ENCODE data around the gene KERA.

KERA gene

DNA sequence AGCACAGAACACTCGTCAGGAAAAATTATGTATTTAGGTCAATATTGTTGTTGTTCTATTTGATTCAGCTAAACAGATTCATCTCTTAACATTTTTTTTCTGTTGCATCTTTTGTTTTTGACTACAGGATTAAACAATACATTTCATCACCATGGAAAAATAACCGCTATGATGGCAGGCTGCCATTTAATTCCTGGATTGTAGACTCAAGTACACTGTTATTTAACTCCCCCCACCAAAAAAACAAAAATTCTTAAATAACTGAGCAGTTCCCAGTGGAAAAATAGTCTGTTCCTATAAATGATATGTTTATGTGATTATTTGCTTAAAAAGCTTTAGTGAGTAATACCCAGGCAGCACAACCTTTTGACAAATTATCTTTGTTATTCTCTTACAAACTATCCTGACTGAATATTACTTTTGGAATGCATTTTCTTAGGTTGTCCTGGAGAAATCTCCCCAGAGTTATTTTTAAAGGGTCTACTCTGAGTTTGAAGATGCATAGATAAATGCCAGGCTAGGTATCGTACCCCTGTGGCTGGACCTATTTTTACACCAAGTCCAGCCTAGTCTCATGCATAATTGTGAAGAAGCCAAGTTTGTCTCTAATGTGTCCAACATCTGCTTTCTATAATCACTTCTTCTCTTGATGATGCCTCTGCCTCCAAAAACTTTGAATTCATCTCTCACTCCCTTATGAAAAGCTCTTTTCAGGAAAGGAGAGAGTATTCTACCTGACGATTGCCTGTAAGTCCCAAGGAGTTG is 3.7 kb downstream of the KERA start:
- H3K27ac Mint-ChIP-seq: no peak overlapping the region
- no peak overlapping the region for H3K4me3 Mint-ChIP-seq
- ATAC-seq: no peak
- H3K9me3 Mint-ChIP-seq: no peaks in the 10 kb centered on the region
- no peaks in the 10 kb centered on the region for H3K27me3 Mint-ChIP-seq
- no peaks in the 10 kb centered on the region for H3K4me1 Mint-ChIP-seq
- H3K36me3 Mint-ChIP-seq: no peaks in the 10 kb centered on the region

- Mint-ChIP-seq H3K4me3 (no peak overlapping the region), H3K9me3 (no peaks in the 10 kb centered on the region), H3K4me1 (no peaks in the 10 kb centered on the region), H3K27ac (no peak overlapping the region), H3K27me3 (no peaks in the 10 kb centered on the region), H3K36me3 (no peaks in the 10 kb centered on the region)
- ATAC-seq: no peak
Measured at GRCh38 chr12:91052026-91052425, 5.8 kb downstream of the KERA start.

DNA sequence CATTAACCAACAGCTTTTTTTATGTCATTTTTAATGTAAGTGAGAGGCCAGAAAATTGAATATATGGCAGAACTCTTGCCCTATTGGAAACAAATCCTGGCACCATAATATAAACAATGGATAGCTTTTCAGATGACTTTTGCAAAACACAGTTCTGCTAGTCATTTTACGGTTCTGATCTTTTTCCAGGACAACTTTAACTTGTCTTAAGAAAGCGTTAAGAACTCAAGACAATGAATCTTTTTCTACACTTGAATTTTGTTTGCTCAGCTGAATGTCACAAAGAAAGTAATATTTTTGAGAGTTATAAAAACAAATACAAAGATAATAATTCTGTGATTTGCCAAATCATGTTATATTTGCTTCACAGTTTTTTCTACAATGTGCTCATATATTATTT is 13.2 kb downstream of the KERA start:
- Mint-ChIP-seq H3K9me3 (no peaks in the 10 kb centered on the region), H3K4me1 (no peaks in the 10 kb centered on the region), H3K36me3 (no peaks in the 10 kb centered on the region), H3K27ac (no peak overlapping the region), H3K27me3 (no peaks in the 10 kb centered on the region), H3K4me3 (no peak overlapping the region)
- ATAC-seq: no peak

DNA sequence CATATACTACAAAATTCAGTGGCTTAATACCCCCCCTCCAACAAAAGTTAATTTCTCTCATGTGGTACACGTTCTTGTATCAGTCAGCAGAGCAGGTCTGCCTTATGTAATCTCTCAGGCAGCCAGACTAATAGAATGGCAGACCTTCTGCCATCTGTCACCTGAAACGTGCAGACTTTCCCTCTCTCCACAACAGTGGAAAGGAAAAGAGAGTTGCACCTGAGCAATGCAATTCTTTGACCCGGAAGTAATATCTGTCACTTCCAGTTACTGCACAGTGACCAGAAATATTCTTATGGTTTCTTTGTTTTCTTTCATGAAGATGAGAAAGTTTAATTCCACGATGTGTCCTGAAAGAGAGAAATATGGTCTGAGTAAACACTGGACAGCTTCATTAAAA is 14.4 kb downstream of the KERA start:
- ATAC-seq: no peak
- Mint-ChIP-seq H3K9me3 (no peaks in the 10 kb centered on the region), H3K27ac (no peak overlapping the region), H3K4me3 (no peak overlapping the region), H3K27me3 (no peaks in the 10 kb centered on the region), H3K36me3 (no peaks in the 10 kb centered on the region), H3K4me1 (no peaks in the 10 kb centered on the region)

GRCh38 chr12:91040096-91040755 is 17.6 kb downstream of the KERA start:
- Mint-ChIP-seq H3K27ac (no peak overlapping the region), H3K4me1 (no peaks in the 10 kb centered on the region), H3K4me3 (no peak overlapping the region), H3K27me3 (no peaks in the 10 kb centered on the region), H3K9me3 (no peaks in the 10 kb centered on the region), H3K36me3 (no peaks in the 10 kb centered on the region)
- ATAC-seq: no peak

- Mint-ChIP-seq H3K27me3 (peaks cover 10% of the 10 kb centered on the region), H3K27ac (no peak overlapping the region), H3K9me3 (no peaks in the 10 kb centered on the region), H3K4me3 (no peak overlapping the region), H3K4me1 (no peaks in the 10 kb centered on the region), H3K36me3 (no peaks in the 10 kb centered on the region)
- ATAC-seq: no peak
Measured at GRCh38 chr12:91037276-91037675, 20.5 kb downstream of the KERA start.

DNA sequence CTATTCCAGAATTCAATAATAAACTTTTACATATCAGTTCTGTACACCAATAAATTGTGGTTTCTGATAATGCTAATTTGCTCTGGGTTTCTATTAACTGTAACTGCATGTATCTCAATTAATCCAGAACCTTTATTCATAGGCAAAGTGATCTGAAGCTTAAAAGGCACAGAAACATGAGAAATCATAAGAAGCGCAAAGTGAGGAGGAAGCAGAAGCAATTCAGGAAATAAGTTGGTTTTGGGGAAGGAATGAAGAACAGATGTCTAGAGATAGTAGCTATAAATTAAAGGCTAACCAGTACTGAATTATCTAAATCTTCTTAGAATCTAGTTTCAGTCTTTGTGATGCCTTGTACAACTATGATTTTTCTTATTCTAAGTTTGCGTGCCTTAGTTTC is 24.6 kb downstream of the KERA start:
- ATAC-seq: no peak
- no peak overlapping the region for H3K4me3 Mint-ChIP-seq
- H3K27me3 Mint-ChIP-seq: peaks cover 10% of the 10 kb centered on the region
- no peak overlapping the region for H3K27ac Mint-ChIP-seq
- no peaks in the 10 kb centered on the region for H3K36me3 Mint-ChIP-seq
- H3K9me3 Mint-ChIP-seq: no peaks in the 10 kb centered on the region
- no peaks in the 10 kb centered on the region for H3K4me1 Mint-ChIP-seq

GRCh38 chr12:91023326-91024004 is 34.4 kb downstream of the KERA start:
- ATAC-seq: no peak
- H3K36me3 Mint-ChIP-seq: no peaks in the 10 kb centered on the region
- no peaks in the 10 kb centered on the region for H3K4me1 Mint-ChIP-seq
- H3K9me3 Mint-ChIP-seq: no peaks in the 10 kb centered on the region
- H3K27me3 Mint-ChIP-seq: no peaks in the 10 kb centered on the region
- H3K4me3 Mint-ChIP-seq: no peak overlapping the region
- H3K27ac Mint-ChIP-seq: no peak overlapping the region

GRCh38 chr12:91021076-91021475 is 36.7 kb downstream of the KERA start:
- Mint-ChIP-seq H3K36me3 (no peaks in the 10 kb centered on the region), H3K27me3 (no peaks in the 10 kb centered on the region), H3K9me3 (no peaks in the 10 kb centered on the region), H3K4me1 (no peaks in the 10 kb centered on the region), H3K4me3 (no peak overlapping the region), H3K27ac (no peak overlapping the region)
- ATAC-seq: no peak

DNA sequence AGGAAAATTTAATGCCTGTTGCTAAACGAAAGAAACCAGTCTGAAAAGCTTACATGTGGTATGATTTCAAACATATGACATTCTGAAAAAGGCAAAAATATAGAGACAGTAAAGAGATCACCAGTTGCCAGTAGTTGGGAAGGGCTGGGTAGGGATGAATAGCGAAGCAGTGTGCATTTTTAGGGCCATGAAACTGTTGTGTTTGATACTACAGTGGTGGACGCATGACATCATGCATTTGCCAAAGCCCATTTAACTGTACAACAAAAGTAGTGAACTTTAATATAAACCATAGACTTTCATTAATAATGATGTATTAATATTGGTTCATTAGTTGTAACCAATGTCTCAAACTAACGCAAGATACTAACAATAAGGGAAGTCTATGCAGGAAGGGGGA is 38.4 kb downstream of the KERA start:
- Mint-ChIP-seq H3K4me3 (no peak overlapping the region), H3K27ac (no peak overlapping the region), H3K9me3 (peaks cover 2% of the 10 kb centered on the region), H3K27me3 (peaks cover 2% of the 10 kb centered on the region), H3K36me3 (no peaks in the 10 kb centered on the region), H3K4me1 (no peaks in the 10 kb centered on the region)
- no peak for ATAC-seq

- H3K27me3 Mint-ChIP-seq: peaks cover 14% of the 10 kb centered on the region
- no peak overlapping the region for H3K27ac Mint-ChIP-seq
- no peaks in the 10 kb centered on the region for H3K4me1 Mint-ChIP-seq
- H3K36me3 Mint-ChIP-seq: no peaks in the 10 kb centered on the region
- H3K9me3 Mint-ChIP-seq: peaks cover 2% of the 10 kb centered on the region
- no peak for ATAC-seq
- no peak overlapping the region for H3K4me3 Mint-ChIP-seq
Measured at GRCh38 chr12:91017511-91018263, 40.1 kb downstream of the KERA start.

DNA sequence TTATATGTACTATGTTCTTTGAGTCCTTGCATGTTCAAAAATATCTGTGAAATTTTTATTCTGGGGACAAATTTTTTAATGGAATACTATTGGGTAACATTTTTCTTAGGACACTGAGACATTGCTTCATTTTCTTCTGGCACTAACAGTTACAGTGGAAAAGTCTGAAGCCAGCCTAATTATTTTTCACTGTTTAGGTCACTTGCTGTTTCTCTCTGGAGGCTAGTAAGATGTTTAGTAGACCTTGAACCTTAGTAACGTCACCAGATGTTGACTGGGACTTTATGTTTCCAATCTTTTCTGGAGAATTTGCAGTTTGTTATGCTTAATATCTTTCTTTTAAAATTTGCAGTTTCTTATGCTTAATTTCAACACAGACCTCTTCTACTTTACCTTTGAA is 40.8 kb downstream of the KERA start:
- ATAC-seq: no peak
- peaks cover 2% of the 10 kb centered on the region for H3K9me3 Mint-ChIP-seq
- no peak overlapping the region for H3K27ac Mint-ChIP-seq
- H3K36me3 Mint-ChIP-seq: no peaks in the 10 kb centered on the region
- no peaks in the 10 kb centered on the region for H3K4me1 Mint-ChIP-seq
- no peak overlapping the region for H3K4me3 Mint-ChIP-seq
- H3K27me3 Mint-ChIP-seq: peaks cover 14% of the 10 kb centered on the region

DNA sequence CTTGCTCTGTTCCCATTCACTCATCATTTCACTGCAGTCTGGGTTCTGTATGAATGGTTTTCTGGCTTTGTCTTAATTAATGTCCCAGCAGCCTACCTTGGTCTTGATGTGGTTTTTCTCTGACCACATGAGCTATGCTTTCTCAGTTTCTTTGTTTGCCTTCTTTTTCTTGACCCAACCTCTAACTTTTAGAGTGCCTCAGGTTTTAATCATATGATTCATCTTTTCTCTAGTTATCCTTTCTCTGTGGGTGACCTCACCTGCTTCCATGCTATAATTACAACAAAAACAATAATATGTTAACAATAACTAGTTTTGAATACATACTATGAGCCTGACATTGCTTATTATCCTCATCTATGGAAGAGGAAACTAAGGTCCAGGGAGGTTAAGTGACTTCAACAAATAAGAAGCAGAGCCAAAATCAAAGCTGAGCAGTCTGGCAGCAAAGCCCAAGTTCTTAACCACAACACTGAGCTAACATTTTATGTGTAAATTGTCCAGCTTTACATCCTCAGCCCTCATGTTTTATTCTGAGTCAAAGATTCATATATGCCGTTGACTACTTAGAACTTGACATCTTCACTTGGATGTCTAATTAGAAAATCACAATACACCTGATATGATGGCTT is 48.4 kb downstream of the KERA start:
- H3K27ac Mint-ChIP-seq: no peak overlapping the region
- H3K9me3 Mint-ChIP-seq: no peaks in the 10 kb centered on the region
- no peak overlapping the region for H3K4me3 Mint-ChIP-seq
- H3K4me1 Mint-ChIP-seq: peaks cover 16% of the 10 kb centered on the region
- peaks cover 39% of the 10 kb centered on the region for H3K27me3 Mint-ChIP-seq
- H3K36me3 Mint-ChIP-seq: no peaks in the 10 kb centered on the region
- ATAC-seq: peak; percentile 40

GRCh38 chr12:91007531-91008290 is 50.1 kb downstream of the KERA start:
- Mint-ChIP-seq H3K4me3 (no peak overlapping the region), H3K27ac (no peak overlapping the region), H3K4me1 (peaks cover 16% of the 10 kb centered on the region), H3K36me3 (no peaks in the 10 kb centered on the region), H3K27me3 (peaks cover 27% of the 10 kb centered on the region), H3K9me3 (no peaks in the 10 kb centered on the region)
- ATAC-seq: peak; percentile 77

Data from stimulated activated memory B cell treated with anti-CD40 and anti-IgM and Interleukin-4, amounts not matched to agents 10 μg/mL and 1 μg/mL and 100 μg/mL, for 72 hours (primary cell).